Fibroblast of the conjunctiva (primary cell): ENCODE results near the gene TPSD1.
"Not testable (repeated sequence)": the region's sequence is repeated elsewhere in the genome, so short reads cannot be mapped to it uniquely, and the experiment has no call there.

Source experiments
- DNase-seq: peaks from one replicate; pipeline ENCODE4 v3.0.0-alpha.2; 2010; ENCODE audit warnings: low read depth

TPSD1 gene

DNA sequence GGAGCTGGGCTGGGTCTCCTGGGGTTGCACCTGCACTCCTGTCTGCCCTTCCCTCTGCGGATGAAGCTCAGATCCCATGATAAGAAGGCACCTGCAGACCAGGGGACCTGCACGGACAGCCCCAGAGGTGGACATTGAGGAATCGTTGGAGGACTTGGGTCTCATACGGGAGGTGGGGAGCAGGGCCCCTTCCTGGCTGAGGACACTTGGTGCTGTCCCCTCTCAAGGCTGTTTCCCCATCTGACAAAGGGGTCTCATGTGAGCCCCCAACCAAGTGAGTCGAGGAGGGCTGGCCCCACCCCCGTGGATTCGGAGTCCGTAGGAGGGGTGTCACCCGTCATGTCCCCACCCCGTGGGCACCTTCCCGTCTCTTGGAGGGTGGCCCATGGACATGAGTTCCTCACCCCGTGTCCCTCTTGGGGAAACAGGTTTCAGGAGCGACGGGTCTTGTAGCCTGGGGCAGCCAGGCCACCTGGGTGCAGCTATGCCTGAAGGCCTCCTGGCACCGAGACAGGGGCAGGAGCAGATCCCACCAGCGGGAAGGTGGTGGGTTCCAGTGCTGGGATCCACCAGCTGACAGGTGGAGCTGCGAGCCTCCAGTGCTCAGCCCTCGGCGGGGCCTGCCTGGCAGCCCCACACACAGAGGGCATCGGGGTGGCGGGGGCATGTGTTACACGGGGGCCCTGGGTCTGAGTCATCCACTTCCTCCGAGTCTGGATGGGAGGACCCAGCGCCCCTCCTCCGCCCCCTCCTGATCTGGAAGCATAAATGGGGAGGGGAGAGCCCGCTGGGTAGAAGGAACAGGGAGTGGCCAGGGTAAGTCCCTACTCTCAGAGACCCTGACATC, at the start of gene TPSD1:
Gene TPSD1, plus strand, starts transcription at position 794 of the 847 bp plus-strand sequence. CDS start 212 bp downstream, outside the sequence.
- not testable (repeated sequence) for DNase-seq

DNA sequence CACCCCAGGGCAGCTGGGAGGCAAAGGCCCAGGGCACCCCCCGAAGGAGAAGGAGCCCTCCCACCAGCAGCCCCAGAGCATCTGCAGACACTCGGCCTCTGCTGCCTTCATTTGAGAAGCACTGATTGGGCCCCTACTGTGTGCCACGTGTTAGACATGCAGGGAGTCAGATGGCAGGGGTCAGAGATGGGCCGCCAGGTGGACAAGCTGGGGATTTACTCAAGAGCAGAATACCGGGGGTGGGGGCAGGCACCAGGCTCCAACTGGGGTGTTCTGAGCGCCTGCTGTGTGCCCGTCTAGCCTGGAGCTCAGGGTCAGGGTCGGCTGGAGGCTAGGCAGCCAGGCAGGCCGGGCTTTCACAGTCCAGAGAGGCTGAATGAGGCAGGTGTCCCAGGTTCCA, 49.5 kb upstream of the TPSD1 start:
- no peak for DNase-seq

DNA sequence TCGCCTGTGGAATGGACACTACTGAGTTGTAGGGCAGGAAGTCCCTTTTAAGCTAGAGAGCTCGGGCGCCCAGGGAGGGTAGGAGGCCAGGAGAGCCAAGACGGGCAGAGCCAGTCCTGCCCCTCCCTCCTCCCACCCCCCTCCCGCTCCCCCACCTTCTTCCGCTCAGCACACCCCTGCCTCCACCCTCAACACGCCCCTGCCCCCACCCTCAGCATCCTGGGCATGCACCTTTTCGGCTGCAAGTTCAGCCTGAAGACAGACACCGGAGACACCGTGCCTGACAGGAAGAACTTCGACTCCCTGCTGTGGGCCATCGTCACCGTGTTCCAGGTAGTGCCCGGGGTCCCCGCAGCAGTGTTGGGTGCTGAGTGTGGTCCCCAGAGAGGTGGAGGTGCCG, 49.1 kb upstream of the TPSD1 start:
- no peak for DNase-seq

DNA sequence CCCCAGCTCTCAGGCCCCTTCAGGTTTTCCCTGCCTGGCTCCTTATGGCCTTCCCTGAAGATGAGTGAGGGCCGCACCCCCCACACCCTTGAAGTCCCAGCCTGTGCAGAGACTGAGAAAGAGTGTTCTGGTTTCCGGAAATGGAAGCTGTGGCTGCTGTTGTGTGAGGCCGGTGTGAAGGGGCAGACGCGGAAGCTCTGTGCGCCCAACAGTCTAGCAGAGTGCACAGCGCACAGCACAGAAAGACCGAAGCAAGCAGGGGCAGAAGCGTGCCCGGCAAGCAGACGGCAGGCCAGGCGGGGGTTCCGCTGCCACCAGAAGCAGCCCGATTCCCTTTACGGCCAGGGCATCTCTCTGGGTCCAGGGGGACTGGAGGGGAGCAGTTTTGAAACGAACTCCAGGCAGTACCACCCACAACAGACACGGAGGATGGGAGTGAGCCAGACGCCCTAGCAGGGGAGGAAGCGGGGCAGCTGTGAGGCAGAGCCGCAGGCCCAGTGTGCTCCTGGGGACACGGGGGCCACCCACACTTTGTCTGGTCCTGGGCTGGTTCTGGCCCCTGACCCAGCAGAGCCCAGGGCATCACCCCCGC, 47.5 kb upstream of the TPSD1 start:
- no peak for DNase-seq

DNA sequence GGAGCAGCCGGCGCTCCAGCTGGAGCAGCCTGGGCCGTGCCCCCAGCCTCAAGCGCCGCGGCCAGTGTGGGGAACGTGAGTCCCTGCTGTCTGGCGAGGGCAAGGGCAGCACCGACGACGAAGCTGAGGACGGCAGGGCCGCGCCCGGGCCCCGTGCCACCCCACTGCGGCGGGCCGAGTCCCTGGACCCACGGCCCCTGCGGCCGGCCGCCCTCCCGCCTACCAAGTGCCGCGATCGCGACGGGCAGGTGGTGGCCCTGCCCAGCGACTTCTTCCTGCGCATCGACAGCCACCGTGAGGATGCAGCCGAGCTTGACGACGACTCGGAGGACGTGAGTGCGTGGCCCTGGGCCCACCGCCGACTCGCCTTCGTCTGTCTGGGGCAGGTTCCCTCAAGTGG, 46.8 kb upstream of the TPSD1 start:
- DNase-seq, result no peak

DNA sequence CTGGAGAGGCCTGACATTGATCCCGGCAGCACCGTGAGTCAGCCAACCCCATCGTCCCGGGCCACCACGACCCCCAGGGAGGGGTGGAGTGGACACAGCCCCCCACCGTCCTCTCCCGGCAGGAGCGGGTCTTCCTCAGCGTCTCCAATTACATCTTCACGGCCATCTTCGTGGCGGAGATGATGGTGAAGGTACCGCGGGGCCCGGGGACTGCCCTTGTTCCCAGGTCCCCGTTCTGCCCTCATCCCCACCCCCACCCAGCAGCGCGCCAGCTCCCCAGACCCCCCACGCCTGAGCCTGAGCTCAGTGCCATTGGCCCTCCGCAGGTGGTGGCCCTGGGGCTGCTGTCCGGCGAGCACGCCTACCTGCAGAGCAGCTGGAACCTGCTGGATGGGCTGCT, 45.4 kb upstream of the TPSD1 start:
- DNase-seq, result no peak

DNA sequence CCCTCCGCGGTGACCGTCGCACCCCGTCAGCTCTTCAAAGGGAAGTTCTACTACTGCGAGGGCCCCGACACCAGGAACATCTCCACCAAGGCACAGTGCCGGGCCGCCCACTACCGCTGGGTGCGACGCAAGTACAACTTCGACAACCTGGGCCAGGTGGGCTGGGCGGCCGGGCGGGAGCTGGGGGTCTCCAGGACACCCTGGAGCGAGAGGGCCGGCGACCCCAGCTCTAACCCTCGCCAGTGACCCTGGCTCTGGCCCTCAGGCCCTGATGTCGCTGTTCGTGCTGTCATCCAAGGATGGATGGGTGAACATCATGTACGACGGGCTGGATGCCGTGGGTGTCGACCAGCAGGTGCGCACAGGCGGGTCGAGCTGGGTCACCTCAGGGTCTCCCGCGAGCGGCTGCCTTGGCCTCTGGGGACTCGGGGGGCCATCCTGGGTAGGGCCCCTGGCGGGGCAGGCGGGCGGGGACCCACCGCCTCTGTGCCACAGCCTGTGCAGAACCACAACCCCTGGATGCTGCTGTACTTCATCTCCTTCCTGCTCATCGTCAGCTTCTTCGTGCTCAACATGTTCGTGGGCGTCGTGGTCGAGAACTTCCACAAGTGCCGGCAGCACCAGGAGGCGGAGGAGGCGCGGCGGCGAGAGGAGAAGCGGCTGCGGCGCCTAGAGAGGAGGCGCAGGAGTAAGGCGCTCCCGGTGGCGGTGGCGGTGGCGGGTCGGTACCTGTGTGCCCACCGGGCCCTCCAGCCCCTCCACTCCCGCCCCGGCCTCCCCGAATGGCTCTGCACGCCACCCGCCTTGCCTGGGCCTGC, 44.2 kb upstream of the TPSD1 start:
- DNase-seq, result no peak

DNA sequence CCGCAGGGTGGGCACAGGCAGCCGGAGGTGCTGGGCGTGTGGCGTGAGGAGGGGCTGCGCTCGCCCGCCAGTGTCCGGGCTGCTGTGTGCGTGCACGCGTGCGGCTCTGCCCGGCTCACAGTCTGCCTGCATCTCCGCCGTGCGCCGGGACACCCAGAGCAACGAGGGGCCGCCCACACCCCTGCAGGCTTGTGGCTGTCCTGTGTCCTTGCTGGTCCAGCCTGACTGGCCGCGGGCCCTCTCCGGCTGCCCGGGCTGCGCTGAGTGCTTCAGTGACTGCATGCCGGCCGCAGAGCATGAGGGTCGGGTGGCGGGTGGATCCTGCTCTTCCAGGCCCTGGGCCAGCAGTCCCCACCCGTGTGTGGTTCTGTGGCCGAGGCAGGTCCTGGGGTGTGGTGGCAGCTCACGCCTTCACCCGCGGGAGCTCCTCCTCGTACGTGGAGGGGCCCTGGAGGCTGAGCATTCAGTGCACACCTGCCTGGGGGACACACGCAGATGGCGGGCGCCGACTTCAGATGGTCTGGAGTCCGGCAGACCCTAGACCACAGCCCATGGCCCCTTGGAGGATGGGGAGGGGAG, 43.2 kb upstream of the TPSD1 start:
- no peak for DNase-seq

DNA sequence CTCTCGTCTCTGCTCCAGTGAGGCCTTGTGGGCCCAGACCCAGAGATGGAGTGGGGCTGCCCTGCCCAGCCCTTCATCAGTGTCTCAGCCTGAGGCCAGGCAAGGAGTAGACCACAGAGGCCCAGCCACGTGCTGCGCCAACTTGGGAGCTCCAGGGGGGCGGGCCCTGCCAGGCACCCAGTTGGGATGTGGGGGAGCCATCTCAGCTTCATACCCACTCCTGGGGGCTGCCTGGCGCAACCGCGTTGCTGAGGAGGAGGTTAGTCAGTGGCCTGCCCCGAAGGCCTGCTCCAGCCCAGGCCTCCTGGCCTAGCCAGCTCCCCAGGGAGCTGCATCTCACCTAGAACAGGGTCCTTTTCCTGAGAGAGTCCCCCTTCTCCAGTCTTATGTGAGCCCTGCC, 42.6 kb upstream of the TPSD1 start:
- no peak for DNase-seq

DNA sequence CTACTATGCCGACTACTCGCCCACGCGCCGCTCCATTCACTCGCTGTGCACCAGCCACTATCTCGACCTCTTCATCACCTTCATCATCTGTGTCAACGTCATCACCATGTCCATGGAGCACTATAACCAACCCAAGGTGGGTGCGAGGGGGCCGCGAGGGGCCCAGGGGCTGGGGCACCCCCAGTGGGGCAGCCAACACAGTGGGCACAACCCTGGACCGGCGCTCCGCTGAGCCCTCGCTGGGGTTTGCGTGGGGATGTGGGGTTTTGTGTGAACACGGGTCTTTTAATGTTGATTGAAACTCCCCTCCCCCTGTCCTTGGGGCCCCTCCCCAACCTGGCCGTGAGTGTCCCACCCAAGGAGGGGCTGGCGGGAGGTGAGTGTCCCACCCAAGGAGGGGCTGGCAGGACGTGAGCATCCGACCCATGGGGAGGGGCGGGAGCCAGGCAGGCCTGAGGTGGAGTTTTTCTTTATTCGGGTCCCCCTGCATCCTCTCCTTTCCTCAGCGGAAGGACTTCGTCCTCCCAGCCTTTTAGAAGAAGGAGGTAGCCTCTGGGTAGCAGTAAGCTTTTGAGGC, 42.0 kb upstream of the TPSD1 start:
- DNase-seq, result no peak

DNA sequence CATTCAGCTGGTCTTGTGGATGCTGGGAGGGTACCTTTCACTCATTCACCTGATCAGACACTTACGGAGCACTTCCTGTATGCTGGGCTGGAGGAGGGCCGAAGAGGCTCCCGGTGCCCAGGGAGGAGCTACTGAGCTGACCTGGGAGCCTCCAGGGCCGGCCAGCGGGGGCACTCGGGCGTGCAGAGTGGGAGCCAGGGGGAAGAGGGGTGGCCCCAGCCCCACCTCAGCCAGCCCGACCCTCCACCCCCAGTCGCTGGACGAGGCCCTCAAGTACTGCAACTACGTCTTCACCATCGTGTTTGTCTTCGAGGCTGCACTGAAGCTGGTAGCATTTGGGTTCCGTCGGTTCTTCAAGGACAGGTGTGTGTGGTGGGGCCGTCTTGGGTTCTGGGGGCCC, 41.1 kb upstream of the TPSD1 start:
- no peak for DNase-seq

DNA sequence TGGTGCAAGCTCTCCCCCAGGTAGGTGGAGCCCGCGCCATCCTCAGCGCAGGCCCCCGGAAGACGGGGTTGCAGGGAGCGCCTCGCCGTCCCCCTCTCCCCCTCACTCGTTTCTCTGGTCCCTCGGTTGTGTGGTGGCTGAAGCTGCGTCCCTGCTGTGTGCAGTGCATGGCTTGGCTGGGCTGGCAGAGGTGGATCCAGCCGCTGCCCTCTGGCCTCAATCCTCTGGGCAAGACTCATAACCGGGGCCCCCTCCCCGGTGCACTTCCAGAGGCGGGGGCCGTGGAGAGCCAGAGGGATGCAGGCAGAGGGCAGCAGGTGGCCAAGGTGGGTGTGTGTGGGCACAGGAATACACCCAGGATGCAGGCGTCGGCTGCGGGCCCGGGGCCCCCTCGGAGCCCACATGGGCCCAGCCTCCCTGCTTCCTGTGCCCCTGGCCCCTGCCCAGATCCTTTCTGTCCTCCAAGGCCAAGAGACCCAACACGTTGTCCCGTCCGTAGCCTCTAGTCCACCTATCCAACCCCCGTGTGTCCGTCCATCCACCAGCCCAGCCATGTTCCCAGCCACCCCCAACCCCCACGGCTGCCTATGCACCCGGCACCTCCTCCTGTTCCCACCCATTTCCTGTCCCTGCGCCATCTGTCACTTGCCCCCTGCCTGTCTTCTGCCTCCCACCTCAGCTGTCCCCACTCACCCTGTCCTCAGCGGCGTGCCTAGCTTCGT, 40.1 kb upstream of the TPSD1 start:
- no peak for DNase-seq

DNA sequence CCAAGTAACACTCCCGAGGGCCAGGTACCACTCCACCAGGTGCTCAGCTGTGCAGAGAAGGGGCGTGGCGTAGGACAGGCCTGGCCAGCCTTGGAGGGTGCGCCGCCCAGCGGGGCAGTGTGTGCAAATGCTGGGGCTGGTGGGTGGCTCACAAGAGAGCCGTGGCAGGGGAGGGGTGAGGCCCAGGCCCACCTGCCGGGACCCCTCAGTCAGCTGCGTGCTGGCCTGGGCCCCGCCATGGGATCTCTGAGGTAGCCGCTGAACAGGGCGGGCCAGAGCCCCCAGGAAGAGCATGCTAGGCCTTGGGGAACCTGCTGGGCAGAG, 39.6 kb upstream of the TPSD1 start:
- DNase-seq, result no peak

DNA sequence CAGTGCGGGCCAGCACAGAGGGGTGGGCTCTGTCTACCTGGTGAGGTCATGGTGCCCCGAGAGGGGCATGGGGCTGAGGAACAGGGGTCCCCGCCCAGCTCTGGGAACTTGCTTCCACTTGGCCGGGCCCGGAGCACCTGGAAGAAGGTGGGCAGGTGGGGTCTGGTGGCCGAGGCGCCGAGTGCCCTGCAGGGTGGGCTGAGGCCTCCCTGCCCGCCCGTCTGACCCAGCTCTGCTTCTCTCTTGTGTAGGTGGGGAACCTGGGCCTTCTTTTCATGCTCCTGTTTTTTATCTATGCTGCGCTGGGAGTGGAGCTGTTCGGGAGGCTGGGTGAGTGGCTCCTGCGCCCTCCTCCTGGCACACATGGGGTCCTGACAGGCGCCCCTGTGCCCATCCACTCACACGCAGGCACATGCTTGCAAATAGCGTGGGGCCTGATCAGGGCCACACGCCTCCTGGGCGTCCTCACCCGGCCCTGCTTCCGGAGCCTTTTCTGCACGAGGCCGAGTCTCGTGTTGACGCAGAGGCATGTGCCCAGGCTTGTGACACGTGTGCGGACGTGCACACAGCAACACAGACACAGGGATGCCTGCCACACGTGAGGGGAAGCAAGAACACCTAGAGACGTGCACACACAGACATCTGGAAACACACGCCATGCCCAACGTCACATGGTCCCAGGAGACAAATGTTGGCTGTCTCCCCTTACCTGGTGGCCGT, 39.0 kb upstream of the TPSD1 start:
- no peak for DNase-seq

DNA sequence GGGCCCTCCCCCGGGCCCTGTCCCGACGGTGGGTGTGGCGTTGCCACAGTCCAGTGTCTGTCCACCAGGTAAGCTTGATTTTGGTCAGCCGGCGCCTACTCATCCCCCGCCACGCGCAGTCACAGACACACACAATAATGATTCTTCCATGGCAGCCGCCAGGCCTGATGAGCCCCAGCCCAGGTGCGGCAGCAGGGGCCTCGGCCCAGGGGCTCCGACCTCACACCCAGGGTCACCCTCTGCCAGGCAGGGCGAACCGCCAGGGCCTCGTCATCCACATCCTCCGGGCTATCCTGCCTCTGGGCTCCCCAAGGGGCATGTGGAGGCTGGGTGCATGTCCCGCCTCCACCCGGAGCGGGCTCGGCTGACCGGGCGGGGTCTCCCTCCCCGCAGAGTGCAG, 38.3 kb upstream of the TPSD1 start:
- DNase-seq, result no peak

DNA sequence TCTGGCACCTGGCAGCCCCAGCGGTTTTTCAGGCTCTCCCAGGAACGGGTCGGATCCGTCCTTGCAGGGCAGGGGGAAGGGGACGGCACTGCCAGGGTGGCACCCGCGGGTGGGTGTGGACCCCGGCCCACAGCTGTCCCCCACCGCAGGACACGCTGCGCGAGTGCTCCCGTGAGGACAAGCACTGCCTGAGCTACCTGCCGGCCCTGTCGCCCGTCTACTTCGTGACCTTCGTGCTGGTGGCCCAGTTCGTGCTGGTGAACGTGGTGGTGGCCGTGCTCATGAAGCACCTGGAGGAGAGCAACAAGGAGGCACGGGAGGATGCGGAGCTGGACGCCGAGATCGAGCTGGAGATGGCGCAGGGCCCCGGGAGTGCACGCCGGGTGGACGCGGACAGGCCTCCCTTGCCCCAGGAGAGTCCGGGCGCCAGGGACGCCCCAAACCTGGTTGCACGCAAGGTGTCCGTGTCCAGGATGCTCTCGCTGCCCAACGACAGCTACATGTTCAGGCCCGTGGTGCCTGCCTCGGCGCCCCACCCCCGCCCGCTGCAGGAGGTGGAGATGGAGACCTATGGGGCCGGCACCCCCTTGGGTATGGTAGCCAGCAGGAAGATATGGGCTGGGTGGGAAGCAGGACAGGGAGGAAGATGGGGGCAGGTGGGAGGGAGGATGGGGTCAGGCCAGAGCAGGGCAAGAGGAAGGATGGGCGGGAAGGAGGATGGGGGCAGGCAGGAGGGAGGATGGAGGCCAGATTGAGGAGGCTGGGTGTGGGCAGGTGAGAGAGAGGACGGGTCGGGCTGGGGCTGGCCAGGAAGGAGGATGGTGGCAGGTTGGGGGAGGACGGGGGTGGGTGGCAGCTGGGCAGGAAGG, 37.6 kb upstream of the TPSD1 start:
- no peak for DNase-seq

DNA sequence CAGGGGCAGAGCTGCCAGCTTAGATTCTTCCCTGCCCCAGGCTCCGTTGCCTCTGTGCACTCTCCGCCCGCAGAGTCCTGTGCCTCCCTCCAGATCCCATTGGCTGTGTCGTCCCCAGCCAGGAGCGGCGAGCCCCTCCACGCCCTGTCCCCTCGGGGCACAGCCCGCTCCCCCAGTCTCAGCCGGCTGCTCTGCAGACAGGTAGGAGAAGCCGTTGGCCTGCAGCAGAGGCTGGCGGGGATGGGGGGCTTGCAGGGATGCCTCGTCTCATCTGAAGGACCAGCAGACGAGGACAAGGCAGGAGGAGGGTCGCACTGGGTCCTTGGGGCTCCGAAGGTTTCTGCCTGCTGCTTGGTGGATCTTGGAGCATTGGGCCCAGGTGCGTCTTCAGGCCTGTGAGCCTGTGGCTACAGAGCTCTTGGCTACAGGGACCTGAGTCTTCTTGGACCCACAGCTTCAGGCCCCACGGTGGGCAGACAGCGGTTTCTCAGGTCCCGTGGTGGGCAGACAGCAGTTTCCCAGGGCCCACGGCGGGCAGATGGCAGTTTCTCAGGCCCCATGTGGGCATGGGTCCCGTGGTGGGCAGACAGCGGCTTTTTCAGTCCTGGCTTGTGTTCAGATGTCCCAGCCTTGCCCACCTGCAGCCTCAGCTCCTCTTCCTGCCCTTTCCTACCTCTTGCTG, 36.8 kb upstream of the TPSD1 start:
- DNase-seq, result no peak

DNA sequence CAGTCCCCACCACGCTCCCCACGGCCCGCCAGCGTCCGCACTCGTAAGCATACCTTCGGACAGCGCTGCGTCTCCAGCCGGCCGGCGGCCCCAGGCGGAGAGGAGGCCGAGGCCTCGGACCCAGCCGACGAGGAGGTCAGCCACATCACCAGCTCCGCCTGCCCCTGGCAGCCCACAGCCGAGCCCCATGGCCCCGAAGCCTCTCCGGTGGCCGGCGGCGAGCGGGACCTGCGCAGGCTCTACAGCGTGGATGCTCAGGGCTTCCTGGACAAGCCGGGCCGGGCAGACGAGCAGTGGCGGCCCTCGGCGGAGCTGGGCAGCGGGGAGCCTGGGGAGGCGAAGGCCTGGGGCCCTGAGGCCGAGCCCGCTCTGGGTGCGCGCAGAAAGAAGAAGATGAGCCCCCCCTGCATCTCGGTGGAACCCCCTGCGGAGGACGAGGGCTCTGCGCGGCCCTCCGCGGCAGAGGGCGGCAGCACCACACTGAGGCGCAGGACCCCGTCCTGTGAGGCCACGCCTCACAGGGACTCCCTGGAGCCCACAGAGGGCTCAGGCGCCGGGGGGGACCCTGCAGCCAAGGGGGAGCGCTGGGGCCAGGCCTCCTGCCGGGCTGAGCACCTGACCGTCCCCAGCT, 35.7 kb upstream of the TPSD1 start:
- DNase-seq, result no peak
